Stimulated activated CD4-positive, alpha-beta T cell treated with anti-CD3 and anti-CD28 coated beads, TNF-alpha, amount 100 ng/mL, for 1 hour (primary cell): Measurements from ENCODE around the gene GTPBP10.

ENCODE experiments used
- DNase-seq, 3 donors: peaks; one replicate each; pipeline ENCODE4 v3.0.0-alpha.2; 2020; ENCODE audit warnings: low read depth in 3 of 3, low spot score in 1 of 3

Gene GTPBP10

GRCh38 chr7:90430614-90431460 is 84.3 kb downstream of the GTPBP10 start:
- no peak for DNase-seq

DNA sequence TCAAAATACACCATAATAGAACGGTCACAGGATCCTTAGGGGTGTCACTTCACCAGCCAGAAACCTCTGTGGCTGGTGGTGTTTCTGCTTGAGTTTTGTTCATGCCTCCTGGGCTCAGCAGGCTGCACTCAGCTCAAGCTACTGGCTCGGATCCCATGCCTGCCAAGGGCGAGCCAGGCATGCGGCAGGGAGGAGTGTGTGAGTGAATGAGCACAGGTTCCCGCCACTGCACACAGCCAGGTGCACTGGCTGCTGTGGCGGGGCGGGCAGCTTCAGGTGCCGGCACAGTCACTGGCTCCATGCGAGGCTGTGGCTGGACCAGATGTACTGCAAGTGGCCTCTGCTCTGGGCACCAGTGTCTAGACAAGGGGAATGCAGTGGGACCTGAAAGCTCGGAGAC is 86.2 kb downstream of the GTPBP10 start:
- no peak for DNase-seq

- no peak for DNase-seq
Measured at GRCh38 chr7:90433221-90433620, 86.7 kb downstream of the GTPBP10 start.
